HEK293 (cell line): ENCODE measurements around the gene PEX10.

ENCODE experiments used
- CTCF ChIA-PET: fragments of 350-600 bp; formaldehyde crosslinking; extraction: SDS; loops from one replicate; lab custom pipeline; 2021; ENCODE audit warnings: antibody characterized with exemption; lab: Yijun Ruan, JAX
- POLR2A ChIA-PET: fragments of 300-600 bp; formaldehyde crosslinking; extraction: SDS; loops from one replicate; lab custom pipeline; 2020; ENCODE audit warnings: antibody characterized with exemption, inconsistent platforms; lab: Yijun Ruan, JAX
- H3K27ac ChIP-seq: fragments of 200-500 bp; sonication (Bioruptor generic); 2 replicates; pipeline ENCODE4 v1.5.1; 2014; ENCODE audit warnings: low read depth, low read length, control low read depth, inconsistent platforms; ENCODE audit errors: extremely low read depth
- H3K36me3 ChIP-seq, 2 experiments: fragments of 200-500 bp in 1 of 2; sonication (Bioruptor generic) in 1 of 2; 1 replicate in 1 of 2; 2 replicates in 1 of 2; pipeline ENCODE4 v1.5.1; 2014 to 2017; ENCODE audit warnings: inconsistent platforms in 2 of 2, low read length in 2 of 2; ENCODE audit not compliant: control insufficient read depth in 2 of 2, insufficient read depth in 1 of 2
- H3K4me1 ChIP-seq: fragments of 200-500 bp; sonication (Bioruptor generic); 2 replicates; pipeline ENCODE4 v1.5.1; 2014; ENCODE audit warnings: mild to moderate bottlenecking, low read length, inconsistent platforms; ENCODE audit not compliant: control insufficient read depth, insufficient read depth
- H3K4me3 ChIP-seq: 2 replicates; pipeline ENCODE4 v1.5.1; 2011; ENCODE audit warnings: low read depth, mild to moderate bottlenecking, control low read depth, low read length, moderate library complexity
- H3K9me3 ChIP-seq: fragments of 200-500 bp; sonication (Bioruptor generic); 2 replicates; pipeline ENCODE4 v1.5.1; 2014; ENCODE audit warnings: low read depth, low read length, inconsistent platforms; ENCODE audit not compliant: control insufficient read depth, insufficient read depth
- EGR2 ChIP-seq: fragments of 450-650 bp; formaldehyde crosslinking; IDR thresholded peaks from 2 replicates; pipeline ENCODE4 v1.5.1; 2016; ENCODE audit warnings: low read depth, missing biosample characterization, missing genetic modification characterization
- GLIS2 ChIP-seq: fragments of 450-650 bp; formaldehyde crosslinking; IDR thresholded peaks from 2 replicates; pipeline ENCODE4 v1.5.1; 2016; ENCODE audit warnings: missing biosample characterization, missing genetic modification characterization
- WT1 ChIP-seq: fragments of 450-650 bp; formaldehyde crosslinking; IDR thresholded peaks from 2 replicates; pipeline ENCODE4 v1.5.1; 2016; ENCODE audit warnings: missing biosample characterization, missing genetic modification characterization
- ZFHX2 ChIP-seq: fragments of 450-650 bp; formaldehyde crosslinking; conservative IDR thresholded peaks from 2 replicates; pipeline ENCODE4 v1.5.1; 2016; ENCODE audit warnings: missing biosample characterization, missing genetic modification characterization
- ZIC2 ChIP-seq: fragments of 450-650 bp; formaldehyde crosslinking; IDR thresholded peaks from 2 replicates; pipeline ENCODE4 v1.5.1; 2016; ENCODE audit warnings: missing biosample characterization, missing genetic modification characterization
- ZNF211 ChIP-seq: fragments of 450-650 bp; formaldehyde crosslinking; IDR thresholded peaks from 2 replicates; pipeline ENCODE4 v1.5.1; 2016; ENCODE audit warnings: low read depth, missing biosample characterization, missing genetic modification characterization
- ZNF214 ChIP-seq: fragments of 450-650 bp; formaldehyde crosslinking; IDR thresholded peaks from 2 replicates; pipeline ENCODE4 v1.5.1; 2017; ENCODE audit warnings: missing biosample characterization, mild to moderate bottlenecking, missing genetic modification characterization, borderline replicate concordance
- ZNF23 ChIP-seq: fragments of 450-650 bp; formaldehyde crosslinking; IDR thresholded peaks from 2 replicates; pipeline ENCODE4 v1.5.1; 2016; ENCODE audit warnings: missing biosample characterization, missing genetic modification characterization, borderline replicate concordance
- ZNF335 ChIP-seq: fragments of 450-650 bp; formaldehyde crosslinking; conservative IDR thresholded peaks from 2 replicates; pipeline ENCODE4 v1.5.1; 2016; ENCODE audit warnings: missing biosample characterization, missing genetic modification characterization
- ZNF677 ChIP-seq: fragments of 450-650 bp; IDR thresholded peaks from 2 replicates; pipeline ENCODE4 v1.5.0; 2018; ENCODE audit warnings: missing biosample characterization, mild to moderate bottlenecking, missing genetic modification characterization, moderate library complexity
- ZNF707 ChIP-seq: fragments of 450-650 bp; formaldehyde crosslinking; IDR thresholded peaks from 2 replicates; pipeline ENCODE4 v1.5.1; 2016; ENCODE audit warnings: missing biosample characterization, missing genetic modification characterization
- TF ChIP-seq, protein P1 (sequence below): fragments of 450-650 bp; formaldehyde crosslinking; IDR thresholded peaks from 2 replicates; pipeline ENCODE4 v1.5.1; 2016; ENCODE audit warnings: missing biosample characterization, missing genetic modification characterization
- TF ChIP-seq, protein P2 (sequence below): fragments of 450-650 bp; formaldehyde crosslinking; IDR thresholded peaks from 2 replicates; pipeline ENCODE4 v1.5.1; 2016; ENCODE audit warnings: missing biosample characterization, missing genetic modification characterization
- TF ChIP-seq, protein P3 (sequence below): fragments of 450-650 bp; formaldehyde crosslinking; IDR thresholded peaks from 2 replicates; pipeline ENCODE4 v1.5.1; 2016; ENCODE audit warnings: missing biosample characterization, missing genetic modification characterization

PEX10 gene

DNA sequence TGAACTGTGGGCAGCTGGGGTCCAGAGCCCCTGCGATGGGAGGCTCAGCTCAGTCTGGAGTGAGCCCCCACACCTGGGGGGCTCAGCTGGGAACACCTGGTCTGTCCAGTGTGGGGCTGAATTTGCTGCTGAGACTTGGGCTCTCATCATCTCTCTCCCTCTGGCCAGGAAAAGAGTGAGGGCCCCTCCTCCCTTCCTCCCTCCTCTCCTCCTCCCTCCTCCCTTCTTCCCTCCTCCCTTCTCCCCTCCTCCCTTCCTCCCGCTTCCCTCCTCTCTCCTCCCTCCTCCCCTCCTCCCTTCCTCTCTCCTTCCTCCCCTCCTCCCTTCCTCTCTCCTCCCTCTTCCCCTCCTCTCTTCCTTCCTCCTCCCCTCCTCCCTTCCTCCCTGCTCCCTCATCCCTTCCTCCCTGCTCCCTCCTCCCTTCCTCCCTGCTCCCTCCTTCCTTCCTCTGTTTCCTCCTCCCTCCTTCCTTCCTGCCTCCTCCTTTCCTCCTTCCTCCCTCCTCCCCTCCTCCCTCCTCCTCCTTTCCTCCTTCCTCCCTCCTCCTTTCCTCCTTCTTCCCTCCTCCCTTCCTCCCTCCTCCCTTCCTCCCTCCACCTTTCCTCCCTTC lies 23.5 kb upstream of the PEX10 start (continued):
- TF ChIP-seq, protein P1, sequence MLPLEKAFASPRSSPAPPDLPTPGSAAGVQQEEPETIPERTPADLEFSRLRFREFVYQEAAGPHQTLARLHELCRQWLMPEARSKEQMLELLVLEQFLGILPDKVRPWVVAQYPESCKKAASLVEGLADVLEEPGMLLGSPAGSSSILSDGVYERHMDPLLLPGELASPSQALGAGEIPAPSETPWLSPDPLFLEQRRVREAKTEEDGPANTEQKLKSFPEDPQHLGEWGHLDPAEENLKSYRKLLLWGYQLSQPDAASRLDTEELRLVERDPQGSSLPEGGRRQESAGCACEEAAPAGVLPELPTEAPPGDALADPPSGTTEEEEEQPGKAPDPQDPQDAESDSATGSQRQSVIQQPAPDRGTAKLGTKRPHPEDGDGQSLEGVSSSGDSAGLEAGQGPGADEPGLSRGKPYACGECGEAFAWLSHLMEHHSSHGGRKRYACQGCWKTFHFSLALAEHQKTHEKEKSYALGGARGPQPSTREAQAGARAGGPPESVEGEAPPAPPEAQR = no peak
- peak; percentile 65 for TF ChIP-seq WT1 (tag by site-specific recombination)

DNA sequence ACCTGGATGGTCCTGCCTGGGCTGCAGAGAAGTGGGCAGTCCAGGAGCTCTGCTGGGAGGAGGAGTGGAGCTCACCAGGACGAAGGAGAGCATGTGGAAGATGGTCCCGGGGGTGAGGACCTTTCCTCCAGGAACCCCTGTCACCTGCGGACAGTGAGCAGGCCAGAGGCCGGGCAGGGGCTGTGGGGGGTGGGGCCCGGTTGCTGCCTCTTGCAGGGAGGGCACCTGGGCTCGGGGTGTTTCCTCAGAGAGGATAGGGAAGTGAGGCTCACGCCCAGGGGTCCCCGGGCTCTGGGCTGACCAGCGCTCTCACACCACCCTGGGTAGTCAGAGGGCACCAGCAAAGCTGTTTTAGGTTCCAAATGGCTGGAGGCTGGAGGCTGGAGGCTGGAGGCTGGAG lies 22.7 kb upstream of the PEX10 start:
- no peak overlapping the region for H3K27ac ChIP-seq
- no peak for TF ChIP-seq ZNF335 (tag by site-specific recombination)
- TF ChIP-seq, protein P2, sequence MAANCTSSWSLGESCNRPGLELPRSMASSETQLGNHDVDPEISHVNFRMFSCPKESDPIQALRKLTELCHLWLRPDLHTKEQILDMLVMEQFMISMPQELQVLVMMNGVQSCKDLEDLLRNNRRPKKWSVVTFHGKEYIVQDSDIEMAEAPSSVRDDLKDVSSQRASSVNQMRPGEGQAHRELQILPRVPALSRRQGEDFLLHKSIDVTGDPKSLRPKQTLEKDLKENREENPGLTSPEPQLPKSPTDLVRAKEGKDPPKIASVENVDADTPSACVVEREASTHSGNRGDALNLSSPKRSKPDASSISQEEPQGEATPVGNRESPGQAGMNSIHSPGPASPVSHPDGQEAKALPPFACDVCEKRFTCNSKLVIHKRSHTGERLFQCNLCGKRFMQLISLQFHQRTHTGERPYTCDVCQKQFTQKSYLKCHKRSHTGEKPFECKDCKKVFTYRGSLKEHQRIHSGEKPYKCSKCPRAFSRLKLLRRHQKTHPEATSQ = no peak
- no peak for TF ChIP-seq ZNF677 (tag by site-specific recombination)
- no peak for TF ChIP-seq ZNF707 (tag by site-specific recombination)
- no peak for TF ChIP-seq ZNF211 (tag by site-specific recombination)
- TF ChIP-seq ZNF23 (tag by site-specific recombination) = no peak
- TF ChIP-seq ZNF214 (tag by site-specific recombination) = no peak
- TF ChIP-seq, protein P3, sequence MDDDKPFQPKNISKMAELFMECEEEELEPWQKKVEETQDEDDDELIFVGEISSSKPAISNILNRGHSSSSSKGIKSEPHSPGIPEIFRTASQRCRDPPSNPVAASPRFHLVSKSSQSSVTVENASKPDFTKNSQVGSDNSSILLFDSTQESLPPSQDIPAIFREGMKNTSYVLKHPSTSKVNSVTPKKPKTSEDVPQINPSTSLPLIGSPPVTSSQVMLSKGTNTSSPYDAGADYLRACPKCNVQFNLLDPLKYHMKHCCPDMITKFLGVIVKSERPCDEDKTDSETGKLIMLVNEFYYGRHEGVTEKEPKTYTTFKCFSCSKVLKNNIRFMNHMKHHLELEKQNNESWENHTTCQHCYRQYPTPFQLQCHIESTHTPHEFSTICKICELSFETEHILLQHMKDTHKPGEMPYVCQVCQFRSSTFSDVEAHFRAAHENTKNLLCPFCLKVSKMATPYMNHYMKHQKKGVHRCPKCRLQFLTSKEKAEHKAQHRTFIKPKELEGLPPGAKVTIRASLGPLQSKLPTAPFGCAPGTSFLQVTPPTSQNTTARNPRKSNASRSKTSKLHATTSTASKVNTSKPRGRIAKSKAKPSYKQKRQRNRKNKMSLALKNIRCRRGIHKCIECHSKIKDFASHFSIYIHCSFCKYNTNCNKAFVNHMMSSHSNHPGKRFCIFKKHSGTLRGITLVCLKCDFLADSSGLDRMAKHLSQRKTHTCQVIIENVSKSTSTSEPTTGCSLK (tag by site-specific recombination) = no peak
- TF ChIP-seq, all 188 proteins: peak for 0
- Histone ChIP-seq H3K4me1 (no peaks in the 10 kb centered on the region), H3K4me3 (no peak overlapping the region), H3K9me3 (no peaks in the 10 kb centered on the region), H3K36me3 (no peaks in the 10 kb centered on the region)
- CTCF ChIA-PET = no interaction called here
- POLR2A ChIA-PET = no interaction called here

DNA sequence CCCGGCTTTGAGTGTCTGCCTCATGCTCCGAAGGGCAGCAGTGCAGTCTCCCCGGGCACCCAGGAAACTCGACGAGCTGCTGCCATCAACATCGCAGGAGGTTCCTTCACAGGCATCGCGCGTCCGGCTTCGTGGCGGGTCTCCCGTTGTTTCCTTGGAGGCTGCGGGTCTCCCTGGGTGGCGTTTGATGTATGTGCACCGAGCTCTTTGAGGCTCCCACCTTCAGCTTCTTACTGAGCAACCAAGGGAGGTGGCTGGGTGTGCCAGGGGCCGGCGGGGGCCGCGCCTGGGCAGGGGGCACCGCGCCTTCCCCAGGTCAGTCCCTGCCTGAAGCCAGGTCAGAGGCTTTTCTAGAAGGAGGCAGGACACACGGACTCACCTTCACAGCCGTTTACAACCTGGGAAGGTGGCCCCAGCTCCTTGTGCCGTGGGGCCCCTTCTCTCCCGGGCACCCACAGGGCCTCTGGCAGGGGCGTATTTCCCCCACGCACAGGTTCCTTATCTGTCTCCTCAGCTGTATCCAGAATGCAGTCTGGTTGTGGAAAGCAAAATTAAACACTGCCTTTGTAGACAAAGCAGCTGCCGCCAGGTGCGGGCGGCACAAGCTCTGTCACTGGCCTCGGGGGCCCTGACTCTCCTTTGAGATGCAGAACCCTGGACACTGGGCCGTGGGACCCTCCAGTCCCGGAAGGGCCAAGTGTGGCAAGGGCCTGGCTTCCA lies 21.7 kb upstream of the PEX10 start:
- Histone ChIP-seq H3K27ac (no peak overlapping the region), H3K9me3 (no peaks in the 10 kb centered on the region), H3K4me1 (no peaks in the 10 kb centered on the region), H3K36me3 (no peaks in the 10 kb centered on the region), H3K4me3 (no peak overlapping the region)
- CTCF ChIA-PET = interaction anchor here (1.4 kb wide), 1 partner anchor 11 kb away, joined by 3 read pairs; no protein-coding TSS in a partner anchor
- no peak for TF ChIP-seq ZNF707 (tag by site-specific recombination)
- peak; percentile 49 for TF ChIP-seq ZIC2 (tag by site-specific recombination)
- peak; percentile 42 for TF ChIP-seq ZFHX2 (tag by site-specific recombination)
- peak; percentile 21; the same call in 1 of the 2 replicates for TF ChIP-seq GLIS2 (tag by site-specific recombination)
- TF ChIP-seq EGR2 (tag by site-specific recombination) = 0 out of 2 replicates have a peak, but pooled peaks have one; percentile 12
- POLR2A ChIA-PET = no interaction called here
